DOHH2 (cell line): ENCODE data around the gene RAC2.

ENCODE experiments used
- H3F3A ChIP-seq: fragments of 200-600 bp; sonication (generic), shearing (Covaris generic); 2 replicates; pipeline ENCODE4 v1.6.0; 2016; ENCODE audit warnings: antibody characterized with exemption, mild to moderate bottlenecking; ENCODE audit not compliant: control insufficient read depth, insufficient read depth
- H3K27ac ChIP-seq: fragments of 200-600 bp; sonication (generic); 2 replicates; pipeline ENCODE4 v1.5.1; 2014; ENCODE audit warnings: low read depth, mild to moderate bottlenecking, low read length, moderate library complexity
- H3K27me3 ChIP-seq: fragments of 200-600 bp; sonication (generic); 2 replicates; pipeline ENCODE4 v1.6.1; 2014; ENCODE audit warnings: mild to moderate bottlenecking, low read length, mixed read lengths; ENCODE audit not compliant: control insufficient read depth
- H3K36me3 ChIP-seq: fragments of 200-600 bp; sonication (generic); 2 replicates; pipeline ENCODE4 v1.6.1; 2014; ENCODE audit warnings: mild to moderate bottlenecking, low read length, moderate library complexity, mixed read lengths; ENCODE audit not compliant: control insufficient read depth
- H3K4me1 ChIP-seq: fragments of 200-600 bp; sonication (generic); 2 replicates; pipeline ENCODE4 v1.6.1; 2014; ENCODE audit warnings: mild to moderate bottlenecking, low read length, mixed read lengths; ENCODE audit not compliant: control insufficient read depth
- H3K4me2 ChIP-seq: fragments of 200-600 bp; sonication (generic); 2 replicates; pipeline ENCODE4 v1.6.0; 2014; ENCODE audit warnings: mild to moderate bottlenecking, low read length, moderate library complexity
- H3K4me3 ChIP-seq: fragments of 200-600 bp; sonication (generic); 2 replicates; pipeline ENCODE4 v1.5.1; 2014; ENCODE audit warnings: mild to moderate bottlenecking, low read length, mixed read lengths
- H3K79me2 ChIP-seq: fragments of 200-600 bp; sonication (generic); 2 replicates; pipeline ENCODE4 v1.6.1; 2014; ENCODE audit warnings: mild to moderate bottlenecking, low read length, mixed read lengths; ENCODE audit not compliant: control insufficient read depth
- H3K9me2 ChIP-seq: fragments of 200-600 bp; sonication (generic); replicated peaks from 2 replicates; pipeline ENCODE4 v1.6.1; 2014; ENCODE audit warnings: mild to moderate bottlenecking, low read length, mixed read lengths; ENCODE audit not compliant: control insufficient read depth
- H3K9me3 ChIP-seq: fragments of 200-600 bp; sonication (generic); 2 replicates; pipeline ENCODE4 v1.6.1; 2014; ENCODE audit warnings: antibody characterized with exemption, low read length, mixed read lengths; ENCODE audit not compliant: control insufficient read depth, insufficient read depth
- H4K20me1 ChIP-seq: fragments of 200-600 bp; sonication (generic); 2 replicates; pipeline ENCODE4 v1.6.0; 2014; ENCODE audit warnings: low read depth, mild to moderate bottlenecking, antibody characterized with exemption, low read length, moderate library complexity; ENCODE audit not compliant: control insufficient read depth, insufficient read depth
- EZH2phosphoT487 ChIP-seq: fragments of 200-600 bp; sonication (generic); IDR thresholded peaks from 2 replicates; pipeline ENCODE4 v1.6.1; 2017; ENCODE audit warnings: borderline replicate concordance, mild to moderate bottlenecking, antibody characterized with exemption, low read length, moderate library complexity, mixed read lengths
- TF ChIP-seq, protein P1 (sequence below): fragments of 200-600 bp; sonication (generic); IDR thresholded peaks from one replicate; pipeline ENCODE4 v1.5.1; 2014; ENCODE audit warnings: antibody characterized with exemption, mild to moderate bottlenecking, low read depth, low read length; ENCODE audit not compliant: poor library complexity, severe bottlenecking

Gene RAC2

DNA sequence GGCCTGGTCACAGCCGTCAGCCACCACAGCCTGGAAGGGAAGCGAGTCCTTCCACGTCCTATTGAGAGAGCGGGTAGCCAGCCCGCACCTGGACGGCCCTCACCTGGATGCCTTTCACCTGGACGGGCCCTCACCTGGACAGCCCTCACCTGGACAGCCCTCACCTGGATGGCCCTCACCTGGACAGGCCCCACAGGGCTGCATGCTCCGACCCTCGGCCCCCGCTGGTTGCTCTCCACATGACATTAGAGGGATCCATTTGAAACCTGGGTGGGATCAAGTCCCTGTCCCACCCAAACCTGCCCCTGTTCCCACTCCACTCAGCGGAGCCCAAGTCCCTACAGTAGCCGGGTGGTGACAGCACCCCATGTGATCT lies 59.7 kb downstream of the RAC2 start:
- TF ChIP-seq, protein P1, sequence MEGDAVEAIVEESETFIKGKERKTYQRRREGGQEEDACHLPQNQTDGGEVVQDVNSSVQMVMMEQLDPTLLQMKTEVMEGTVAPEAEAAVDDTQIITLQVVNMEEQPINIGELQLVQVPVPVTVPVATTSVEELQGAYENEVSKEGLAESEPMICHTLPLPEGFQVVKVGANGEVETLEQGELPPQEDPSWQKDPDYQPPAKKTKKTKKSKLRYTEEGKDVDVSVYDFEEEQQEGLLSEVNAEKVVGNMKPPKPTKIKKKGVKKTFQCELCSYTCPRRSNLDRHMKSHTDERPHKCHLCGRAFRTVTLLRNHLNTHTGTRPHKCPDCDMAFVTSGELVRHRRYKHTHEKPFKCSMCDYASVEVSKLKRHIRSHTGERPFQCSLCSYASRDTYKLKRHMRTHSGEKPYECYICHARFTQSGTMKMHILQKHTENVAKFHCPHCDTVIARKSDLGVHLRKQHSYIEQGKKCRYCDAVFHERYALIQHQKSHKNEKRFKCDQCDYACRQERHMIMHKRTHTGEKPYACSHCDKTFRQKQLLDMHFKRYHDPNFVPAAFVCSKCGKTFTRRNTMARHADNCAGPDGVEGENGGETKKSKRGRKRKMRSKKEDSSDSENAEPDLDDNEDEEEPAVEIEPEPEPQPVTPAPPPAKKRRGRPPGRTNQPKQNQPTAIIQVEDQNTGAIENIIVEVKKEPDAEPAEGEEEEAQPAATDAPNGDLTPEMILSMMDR, result no peak
- no peak for TF ChIP-seq EZH2phosphoT487
- no peak overlapping the region for H3K4me3 ChIP-seq
- no peaks in the 10 kb centered on the region for H3K36me3 ChIP-seq

DNA sequence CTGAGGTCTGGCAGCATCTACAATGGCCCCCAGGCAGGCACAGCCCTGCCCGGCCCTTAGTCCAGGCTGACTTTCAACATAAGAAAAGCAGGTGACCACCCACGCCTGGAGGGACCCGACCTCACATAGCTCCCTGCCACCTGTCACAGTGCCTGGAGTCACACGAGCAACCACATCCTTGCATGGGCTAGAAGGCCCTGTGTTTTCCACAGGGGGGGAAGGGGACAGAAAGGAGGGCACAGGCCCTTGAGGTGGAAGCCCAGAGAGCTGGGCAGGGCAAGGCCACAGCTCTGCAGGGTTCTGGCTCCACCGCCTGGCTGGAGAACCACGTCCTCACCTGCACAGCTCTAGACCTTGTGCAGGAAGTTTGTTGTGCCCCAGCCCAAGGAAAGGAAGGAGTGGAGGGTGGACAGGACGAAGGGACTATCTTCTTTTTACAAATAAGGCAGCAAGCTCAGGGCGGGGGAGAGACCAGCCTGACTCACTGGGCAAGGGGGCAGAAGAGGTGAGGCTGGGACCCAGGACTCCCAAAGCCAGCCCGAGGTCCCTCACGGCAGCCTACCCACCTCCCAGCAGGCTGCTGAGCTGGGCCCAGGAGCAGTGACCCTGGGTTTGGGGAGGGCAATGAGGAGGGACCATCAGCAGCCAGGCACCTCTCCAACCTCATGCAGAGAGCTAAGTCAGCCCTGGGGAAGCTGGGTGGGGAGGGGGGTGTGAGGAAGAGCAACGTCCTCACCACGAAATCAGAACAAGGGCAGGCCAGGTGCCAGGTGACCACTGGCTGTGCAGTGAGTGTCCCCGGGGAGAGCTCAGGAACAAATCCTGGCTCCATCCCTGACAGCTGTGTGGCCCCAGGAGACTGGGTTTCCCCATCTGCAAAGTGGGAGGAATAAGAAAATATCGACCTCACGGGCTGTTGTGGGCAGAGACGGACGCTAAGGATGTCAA lies 60.4 kb downstream of the RAC2 start:
- no peak for TF ChIP-seq EZH2phosphoT487
- TF ChIP-seq, protein P1, result no peak
- no peaks in the 10 kb centered on the region for H3K9me2 ChIP-seq
- H3K27ac ChIP-seq, result no peak overlapping the region
- H3K36me3 ChIP-seq, result no peaks in the 10 kb centered on the region
- H3K4me3 ChIP-seq, result no peak overlapping the region
- no peaks in the 10 kb centered on the region for H3K79me2 ChIP-seq
- no peaks in the 10 kb centered on the region for H3K4me1 ChIP-seq
- no peak overlapping the region for H3K4me2 ChIP-seq
- no peaks in the 10 kb centered on the region for H3F3A ChIP-seq
- H4K20me1 ChIP-seq, result no peaks in the 10 kb centered on the region; the same call in 1 of the 2 replicates
- H3K9me3 ChIP-seq, result no peaks in the 10 kb centered on the region
- no peaks in the 10 kb centered on the region for H3K27me3 ChIP-seq

More for the DNA sequence above, 59.7 kb downstream of the RAC2 start:
- Histone ChIP-seq H3K9me2 (no peaks in the 10 kb centered on the region), H3K79me2 (no peaks in the 10 kb centered on the region), H3K4me2 (no peak overlapping the region), H3K4me1 (no peaks in the 10 kb centered on the region), H3K27me3 (0 out of 2 replicates have a peak, but pooled peaks cover 3% of the 10 kb centered on the region), H3K27ac (no peak overlapping the region), H4K20me1 (no peaks in the 10 kb centered on the region; the same call in 1 of the 2 replicates), H3K9me3 (no peaks in the 10 kb centered on the region), H3F3A (no peaks in the 10 kb centered on the region)

GRCh38 chr22:37182949-37183245 lies 61.2 kb downstream of the RAC2 start:
- Histone ChIP-seq H3K9me2 (no peaks in the 10 kb centered on the region), H3K27ac (no peak overlapping the region), H3K27me3 (peaks cover 7% of the 10 kb centered on the region), H3K4me2 (no peak overlapping the region), H3K4me1 (no peaks in the 10 kb centered on the region), H3K36me3 (no peaks in the 10 kb centered on the region), H3K4me3 (no peak overlapping the region), H3K79me2 (no peaks in the 10 kb centered on the region), H3F3A (no peaks in the 10 kb centered on the region), H3K9me3 (no peaks in the 10 kb centered on the region), H4K20me1 (no peaks in the 10 kb centered on the region; the same call in 1 of the 2 replicates)
- no peak for TF ChIP-seq EZH2phosphoT487
- TF ChIP-seq, protein P1, result no peak
